Activated T-cell treated with anti-CD3 and anti-CD28 coated beads, Interleukin-2, amount 50 U/mL, for 24 hours (primary cell): ENCODE data around the gene RAB36.

Source experiments
- DNase-seq: peaks from one replicate; pipeline ENCODE4 v3.0.0-alpha.2; 2020
- H3K27ac Mint-ChIP-seq: 2 replicates; pipeline ENCODE4 v1.8.0; 2020; ENCODE audit warnings: mild to moderate bottlenecking, mixed read lengths
- H3K27me3 Mint-ChIP-seq: 2 replicates; pipeline ENCODE4 v1.8.0; 2020; ENCODE audit warnings: mixed read lengths
- H3K36me3 Mint-ChIP-seq: 2 replicates; pipeline ENCODE4 v1.8.0; 2020; ENCODE audit warnings: low read depth, mixed read lengths
- H3K4me1 Mint-ChIP-seq: 2 replicates; pipeline ENCODE4 v1.8.0; 2020; ENCODE audit warnings: low read depth, mixed read lengths
- H3K4me3 Mint-ChIP-seq: 2 replicates; pipeline ENCODE4 v1.8.0; 2020; ENCODE audit warnings: mild to moderate bottlenecking, moderate library complexity, mixed read lengths
- H3K9me3 Mint-ChIP-seq: 2 replicates; pipeline ENCODE4 v1.8.0; 2020; ENCODE audit warnings: mixed read lengths

RAB36 gene

DNA sequence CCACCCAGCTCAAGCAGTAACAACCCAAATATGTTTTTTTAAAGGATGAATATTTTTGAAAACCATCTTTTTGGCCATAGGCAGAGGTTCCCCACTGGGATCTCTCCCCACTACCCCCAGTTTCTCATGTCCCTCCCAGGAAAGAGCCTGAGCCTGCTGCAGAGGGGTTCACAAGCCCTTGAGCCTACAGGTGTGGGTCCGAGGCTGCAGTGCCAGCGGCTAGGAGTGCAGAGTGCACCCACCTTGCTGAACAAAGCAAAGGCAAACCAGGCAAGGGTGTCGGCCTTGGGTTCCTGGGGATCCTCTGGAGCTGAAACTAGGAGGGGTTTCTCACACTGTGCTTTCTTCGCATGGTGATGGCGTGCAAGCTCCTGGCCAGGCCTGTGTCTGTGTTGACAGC is 40.0 kb upstream of the RAB36 start:
- Mint-ChIP-seq H3K27me3 (no peaks in the 10 kb centered on the region), H3K27ac (no peak overlapping the region), H3K4me3 (no peak overlapping the region), H3K9me3 (no peaks in the 10 kb centered on the region), H3K36me3 (no peaks in the 10 kb centered on the region), H3K4me1 (no peaks in the 10 kb centered on the region)
- DNase-seq = no peak

GRCh38 chr22:23105919-23106318 is 39.4 kb upstream of the RAB36 start:
- Mint-ChIP-seq H3K36me3 (no peaks in the 10 kb centered on the region), H3K27ac (no peak overlapping the region), H3K4me1 (no peaks in the 10 kb centered on the region), H3K4me3 (no peak overlapping the region), H3K27me3 (no peaks in the 10 kb centered on the region), H3K9me3 (no peaks in the 10 kb centered on the region)
- no peak for DNase-seq

DNA sequence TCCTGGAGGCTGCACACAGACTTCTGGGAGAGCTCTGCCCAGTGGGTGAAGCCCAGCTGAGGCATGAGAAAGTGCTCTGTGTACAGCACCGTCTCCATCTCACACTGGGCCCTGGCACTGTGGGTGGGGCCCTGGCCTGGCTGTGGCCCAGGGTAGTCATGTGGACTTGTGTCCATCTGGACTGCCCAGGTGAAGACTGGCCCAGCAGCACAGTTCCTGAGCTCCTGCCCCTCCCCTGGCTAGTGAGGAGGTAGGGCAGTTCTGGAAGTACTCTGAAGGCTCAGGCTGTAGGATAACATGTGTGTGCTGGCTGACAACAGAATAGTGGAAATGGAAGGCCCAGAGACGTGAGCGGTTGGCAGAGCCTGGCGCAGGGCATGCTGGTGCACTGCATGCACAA is 38.9 kb upstream of the RAB36 start:
- DNase-seq = no peak
- no peak overlapping the region for H3K27ac Mint-ChIP-seq
- no peaks in the 10 kb centered on the region for H3K36me3 Mint-ChIP-seq
- H3K9me3 Mint-ChIP-seq = no peaks in the 10 kb centered on the region
- H3K27me3 Mint-ChIP-seq = no peaks in the 10 kb centered on the region
- H3K4me3 Mint-ChIP-seq = no peak overlapping the region
- H3K4me1 Mint-ChIP-seq = no peaks in the 10 kb centered on the region

DNA sequence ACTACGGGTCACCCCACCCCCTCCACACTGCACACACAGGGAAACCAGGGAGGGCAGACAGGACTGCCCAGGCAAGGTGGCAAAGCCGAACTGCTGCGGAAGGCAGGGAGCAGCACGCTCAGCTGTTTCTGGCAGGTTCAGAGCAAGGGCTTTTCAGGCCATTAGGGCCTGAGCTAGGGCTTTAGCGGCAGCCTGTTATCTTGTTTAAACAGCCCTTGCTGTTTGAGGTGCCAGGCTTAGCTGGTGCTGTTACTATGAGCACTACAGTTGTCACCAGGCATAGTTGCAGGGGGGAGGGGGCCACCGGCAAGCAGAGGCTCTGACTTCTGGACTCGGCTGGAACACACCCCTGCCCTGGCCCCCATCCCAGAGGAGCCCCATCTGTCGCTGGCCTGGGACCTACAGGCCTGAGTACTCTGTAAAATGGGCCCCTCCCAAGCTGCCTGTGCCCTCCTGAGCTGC is 38.3 kb upstream of the RAB36 start:
- no peaks in the 10 kb centered on the region for H3K27me3 Mint-ChIP-seq
- no peak overlapping the region for H3K27ac Mint-ChIP-seq
- no peaks in the 10 kb centered on the region for H3K4me1 Mint-ChIP-seq
- H3K4me3 Mint-ChIP-seq = no peak overlapping the region
- no peak for DNase-seq
- H3K9me3 Mint-ChIP-seq = no peaks in the 10 kb centered on the region
- H3K36me3 Mint-ChIP-seq = no peaks in the 10 kb centered on the region

DNA sequence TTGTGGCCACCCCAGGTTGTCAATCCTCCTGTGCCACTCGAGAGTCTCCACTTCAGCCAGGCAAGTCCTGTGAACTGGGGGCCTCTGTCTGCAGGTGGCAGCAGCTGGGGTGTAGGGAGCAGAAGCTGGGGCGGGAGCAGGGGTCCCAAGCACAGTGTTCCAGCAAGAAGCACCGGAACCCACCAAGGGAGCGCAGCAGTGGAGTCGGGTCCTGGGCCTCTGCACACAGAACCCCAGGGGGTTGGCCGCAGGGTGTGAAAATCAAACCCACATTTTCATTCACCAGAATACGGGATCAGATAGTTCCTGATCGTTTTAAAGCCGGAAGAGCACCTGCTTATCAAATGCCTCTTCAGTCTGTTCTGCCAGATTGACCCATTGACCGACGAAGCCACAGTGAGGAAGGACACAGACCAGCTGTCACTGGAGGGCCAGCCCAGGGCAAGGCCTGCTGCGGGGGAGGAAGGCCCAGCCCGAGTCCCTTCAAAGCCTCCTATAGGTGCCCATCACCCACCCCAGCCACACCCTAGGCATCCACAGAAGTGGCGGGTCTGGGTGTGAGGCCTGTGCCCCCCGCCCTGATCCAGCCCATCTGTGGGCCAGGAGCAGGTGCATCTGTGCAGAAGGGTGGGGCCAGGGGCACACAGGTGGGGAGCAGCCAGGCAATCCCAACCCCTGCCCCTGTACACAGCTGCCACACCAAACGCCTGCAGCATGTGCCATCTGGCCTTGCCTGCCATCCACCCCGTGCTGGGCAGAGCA is 37.6 kb upstream of the RAB36 start:
- H3K27ac Mint-ChIP-seq = no peak overlapping the region
- no peaks in the 10 kb centered on the region for H3K9me3 Mint-ChIP-seq
- H3K27me3 Mint-ChIP-seq = no peaks in the 10 kb centered on the region
- H3K4me3 Mint-ChIP-seq = no peak overlapping the region
- DNase-seq = no peak
- H3K36me3 Mint-ChIP-seq = no peaks in the 10 kb centered on the region
- H3K4me1 Mint-ChIP-seq = no peaks in the 10 kb centered on the region

GRCh38 chr22:23108249-23109078 is 36.8 kb upstream of the RAB36 start:
- Mint-ChIP-seq H3K9me3 (no peaks in the 10 kb centered on the region), H3K27me3 (no peaks in the 10 kb centered on the region), H3K4me3 (no peak overlapping the region), H3K4me1 (no peaks in the 10 kb centered on the region), H3K27ac (no peak overlapping the region), H3K36me3 (no peaks in the 10 kb centered on the region)
- no peak for DNase-seq

DNA sequence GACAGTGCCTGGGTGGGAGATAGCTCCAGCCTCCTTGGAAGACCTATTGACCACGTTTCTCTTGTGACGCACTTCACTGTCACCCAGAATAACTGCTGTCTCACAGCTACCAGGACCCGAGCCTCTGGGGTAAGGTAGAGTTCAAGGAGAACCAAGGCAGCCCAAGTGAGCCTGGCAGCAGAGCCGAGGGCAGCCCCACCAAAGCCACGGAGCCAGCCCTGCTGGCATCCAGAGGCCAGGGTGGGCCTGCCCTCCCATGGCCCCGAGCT is 36.3 kb upstream of the RAB36 start:
- DNase-seq = no peak
- no peaks in the 10 kb centered on the region for H3K27me3 Mint-ChIP-seq
- no peak overlapping the region for H3K27ac Mint-ChIP-seq
- no peaks in the 10 kb centered on the region for H3K4me1 Mint-ChIP-seq
- H3K4me3 Mint-ChIP-seq = no peak overlapping the region
- H3K36me3 Mint-ChIP-seq = no peaks in the 10 kb centered on the region
- H3K9me3 Mint-ChIP-seq = no peaks in the 10 kb centered on the region

DNA sequence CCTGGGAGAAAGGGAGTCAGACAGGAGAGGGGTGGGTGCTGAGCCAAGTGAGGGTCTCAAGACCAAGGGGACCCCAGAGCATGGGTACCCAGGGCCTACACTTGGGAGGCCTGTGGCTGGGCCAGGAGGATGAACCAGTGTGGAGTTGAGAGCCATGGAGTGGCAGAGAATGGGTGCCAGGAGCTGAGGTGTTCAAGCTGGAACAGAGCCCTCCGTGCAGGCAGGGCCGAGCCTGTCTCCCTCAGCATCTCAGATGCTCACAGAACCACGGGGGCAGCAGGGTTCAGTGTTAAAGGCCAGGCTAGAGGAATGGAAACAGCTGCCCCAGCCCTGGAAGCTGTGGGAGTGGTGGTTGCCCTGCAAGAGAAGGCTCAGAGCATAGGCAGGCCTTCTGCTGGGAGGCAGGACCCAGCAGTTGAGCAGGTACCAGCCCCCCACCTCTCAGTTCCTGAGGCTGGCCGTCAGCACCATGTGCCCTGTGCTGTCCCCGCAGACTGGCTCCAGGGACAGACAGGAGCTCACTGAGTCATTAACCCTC is 35.8 kb upstream of the RAB36 start:
- no peak overlapping the region for H3K4me3 Mint-ChIP-seq
- no peak overlapping the region for H3K27ac Mint-ChIP-seq
- no peaks in the 10 kb centered on the region for H3K9me3 Mint-ChIP-seq
- no peak for DNase-seq
- H3K36me3 Mint-ChIP-seq = no peaks in the 10 kb centered on the region
- no peaks in the 10 kb centered on the region for H3K4me1 Mint-ChIP-seq
- H3K27me3 Mint-ChIP-seq = no peaks in the 10 kb centered on the region

- DNase-seq = no peak
- no peaks in the 10 kb centered on the region for H3K36me3 Mint-ChIP-seq
- no peak overlapping the region for H3K27ac Mint-ChIP-seq
Measured at GRCh38 chr22:23110190-23110921, 34.9 kb upstream of the RAB36 start.

GRCh38 chr22:23110922-23111527 is 34.3 kb upstream of the RAB36 start:
- no peaks in the 10 kb centered on the region for H3K36me3 Mint-ChIP-seq
- H3K4me3 Mint-ChIP-seq = no peak overlapping the region
- no peaks in the 10 kb centered on the region for H3K4me1 Mint-ChIP-seq
- no peak overlapping the region for H3K27ac Mint-ChIP-seq
- no peak for DNase-seq
- no peaks in the 10 kb centered on the region for H3K27me3 Mint-ChIP-seq
- no peaks in the 10 kb centered on the region for H3K9me3 Mint-ChIP-seq

More at GRCh38 chr22:23110190-23110921, 34.9 kb upstream of the RAB36 start:
- H3K4me3 Mint-ChIP-seq = no peak overlapping the region
- no peaks in the 10 kb centered on the region for H3K4me1 Mint-ChIP-seq
- H3K9me3 Mint-ChIP-seq = no peaks in the 10 kb centered on the region
- no peaks in the 10 kb centered on the region for H3K27me3 Mint-ChIP-seq

GRCh38 chr22:23112472-23113012 is 32.7 kb upstream of the RAB36 start:
- H3K4me1 Mint-ChIP-seq = no peaks in the 10 kb centered on the region
- no peak overlapping the region for H3K27ac Mint-ChIP-seq
- no peaks in the 10 kb centered on the region for H3K9me3 Mint-ChIP-seq
- no peaks in the 10 kb centered on the region for H3K36me3 Mint-ChIP-seq
- H3K27me3 Mint-ChIP-seq = no peaks in the 10 kb centered on the region
- H3K4me3 Mint-ChIP-seq = no peak overlapping the region
- DNase-seq = no peak

DNA sequence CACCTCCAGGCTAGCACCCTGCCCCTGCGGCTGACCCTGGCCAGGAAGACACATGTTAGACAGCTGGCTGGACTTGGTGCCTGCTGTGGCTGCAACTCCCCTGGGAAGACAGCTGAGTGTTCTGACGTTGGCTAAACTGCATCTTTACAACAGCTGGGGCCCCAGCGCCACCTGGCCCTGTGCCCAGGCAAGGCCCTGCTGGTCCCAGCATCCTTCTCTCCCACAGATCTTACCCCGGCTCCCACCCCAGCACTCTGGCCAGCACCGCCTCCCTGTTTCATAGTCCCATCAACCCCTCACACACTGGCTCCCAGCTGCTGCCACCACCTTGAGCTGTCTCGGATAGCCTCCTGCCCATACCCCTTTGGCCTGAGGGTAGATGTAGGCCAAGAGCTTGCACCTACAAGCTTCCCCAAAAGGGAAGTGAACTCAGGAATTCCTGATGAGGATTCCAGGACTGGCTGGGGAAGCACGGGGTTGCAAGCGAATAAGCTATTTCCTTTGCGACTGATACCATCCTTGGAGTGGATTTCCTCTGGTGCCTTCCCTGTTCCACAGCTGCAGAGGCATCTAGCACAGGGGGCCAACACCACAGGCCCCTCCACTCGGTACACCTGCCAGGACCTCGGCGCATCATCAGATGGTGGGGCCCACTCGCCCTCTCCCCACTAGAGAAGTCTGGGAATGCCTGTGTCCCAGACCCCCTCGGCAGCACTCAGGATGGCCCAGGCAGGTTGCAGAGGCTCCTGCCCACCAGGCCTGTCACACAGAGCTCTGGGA is 32.0 kb upstream of the RAB36 start:
- H3K4me3 Mint-ChIP-seq = no peak overlapping the region
- DNase-seq = no peak

GRCh38 chr22:23113847-23114720 is 31.2 kb upstream of the RAB36 start:
- H3K4me1 Mint-ChIP-seq = peaks cover 2% of the 10 kb centered on the region
- no peak for DNase-seq
- H3K4me3 Mint-ChIP-seq = no peak overlapping the region
- H3K9me3 Mint-ChIP-seq = no peaks in the 10 kb centered on the region
- H3K36me3 Mint-ChIP-seq = no peaks in the 10 kb centered on the region
- no peak overlapping the region for H3K27ac Mint-ChIP-seq
- no peaks in the 10 kb centered on the region for H3K27me3 Mint-ChIP-seq

More for the DNA sequence above, 32.0 kb upstream of the RAB36 start:
- Mint-ChIP-seq H3K4me1 (no peaks in the 10 kb centered on the region), H3K9me3 (no peaks in the 10 kb centered on the region), H3K27me3 (no peaks in the 10 kb centered on the region), H3K36me3 (no peaks in the 10 kb centered on the region), H3K27ac (no peak overlapping the region)
